Epithelial cell of esophagus (primary cell): ENCODE measurements around the gene P3H1.

Experiments used
- DNase-seq: peaks from one replicate; pipeline ENCODE4 v3.0.0; 2010; ENCODE audit warnings: low read depth
- H3K4me3 ChIP-seq: 2 replicates; pipeline ENCODE4 v1.5.1; 2011; ENCODE audit warnings: mild to moderate bottlenecking, low read length, control low read depth
- CTCF ChIP-seq: IDR thresholded peaks from 2 replicates; pipeline ENCODE4 v1.5.1; 2011; ENCODE audit warnings: low read depth, mild to moderate bottlenecking, low read length, control low read depth, inconsistent platforms; ENCODE audit not compliant: insufficient read depth; ENCODE audit errors: missing control alignments

Gene P3H1

GRCh38 chr1:42742141-42742540 lies 24.7 kb downstream of the P3H1 start:
- no peak for TF ChIP-seq CTCF
- no peak for DNase-seq
- no peak overlapping the region for H3K4me3 ChIP-seq

GRCh38 chr1:42741706-42742105 lies 25.1 kb downstream of the P3H1 start:
- no peak overlapping the region for H3K4me3 ChIP-seq
- no peak for DNase-seq
- no peak for TF ChIP-seq CTCF

GRCh38 chr1:42740851-42741580 lies 25.8 kb downstream of the P3H1 start:
- no peak for TF ChIP-seq CTCF
- no peak for DNase-seq
- H3K4me3 ChIP-seq = no peak overlapping the region

GRCh38 chr1:42739753-42740700 lies 26.8 kb downstream of the P3H1 start, which contains the start of gene CLDN19:
TSS of gene CLDN19 (minus strand) at chr1:42740236. CDS start at chr1:42740063, 173 bp downstream.
- TF ChIP-seq CTCF = no peak
- no peak for DNase-seq
- no peak within 1 kb of the TSS for H3K4me3 ChIP-seq

- no peak overlapping the region for H3K4me3 ChIP-seq
- peak; percentile 42 for DNase-seq
- TF ChIP-seq CTCF = no peak
These were observed 28.1 kb downstream of the P3H1 start for GRCh38 chr1:42738678-42739226.

- no peak for DNase-seq
- TF ChIP-seq CTCF = no peak
These were observed 28.7 kb downstream of the P3H1 start for GRCh38 chr1:42737986-42738677.

More at GRCh38 chr1:42737986-42738677, 28.7 kb downstream of the P3H1 start:
- no peak overlapping the region for H3K4me3 ChIP-seq
